HG02571 (cell line): ENCODE results near the gene CSNK1G1.
"Not testable (repeated sequence)": the region's sequence is repeated elsewhere in the genome, so short reads cannot be mapped to it uniquely, and the experiment has no call there.

Source experiments
- ATAC-seq: cut with Tn5 transposase; IDR thresholded peaks from one replicate; pipeline ENCODE4 v1.9.1; 2021; ENCODE audit warnings: mild to moderate bottlenecking, moderate library complexity; ENCODE audit not compliant: unreplicated experiment

CSNK1G1 gene

GRCh38 chr15:64246364-64247189 lies 109.4 kb downstream of the CSNK1G1 start:
- ATAC-seq: peak; percentile 81

- no peak for ATAC-seq
Observed at GRCh38 chr15:64245405-64245804, 110.6 kb downstream of the CSNK1G1 start.

- no peak for ATAC-seq
Observed at GRCh38 chr15:64237677-64238076, 118.3 kb downstream of the CSNK1G1 start.

- no peak for ATAC-seq
Observed at GRCh38 chr15:64236156-64236894, 119.6 kb downstream of the CSNK1G1 start.

- ATAC-seq: no peak
Observed at GRCh38 chr15:64235552-64235951, 120.4 kb downstream of the CSNK1G1 start.

- no peak for ATAC-seq
Observed at GRCh38 chr15:64233299-64233698, 122.7 kb downstream of the CSNK1G1 start.

- ATAC-seq: no peak
Observed at GRCh38 chr15:64232400-64232799, 123.6 kb downstream of the CSNK1G1 start.

GRCh38 chr15:64229129-64229724 lies 126.7 kb downstream of the CSNK1G1 start:
- ATAC-seq: no peak

- ATAC-seq: no peak
Observed at GRCh38 chr15:64225804-64226203, 130.2 kb downstream of the CSNK1G1 start.

- ATAC-seq: no peak
Observed at GRCh38 chr15:64224511-64224910, 131.5 kb downstream of the CSNK1G1 start.

GRCh38 chr15:64223882-64224281 lies 132.1 kb downstream of the CSNK1G1 start:
- ATAC-seq: no peak

- no peak for ATAC-seq
Observed at GRCh38 chr15:64222573-64223366, 133.2 kb downstream of the CSNK1G1 start.

- ATAC-seq: not testable (repeated sequence)
Observed at GRCh38 chr15:64221911-64222310, 134.1 kb downstream of the CSNK1G1 start.

- ATAC-seq: not testable (repeated sequence)
Observed at GRCh38 chr15:64217429-64217750, 138.6 kb downstream of the CSNK1G1 start.

GRCh38 chr15:64216730-64217428 lies 139.1 kb downstream of the CSNK1G1 start:
- no peak for ATAC-seq

- no peak for ATAC-seq
Observed at GRCh38 chr15:64216196-64216595, 139.8 kb downstream of the CSNK1G1 start.

GRCh38 chr15:64213646-64214045 lies 142.3 kb downstream of the CSNK1G1 start:
- ATAC-seq: no peak

GRCh38 chr15:64211696-64212095 lies 144.3 kb downstream of the CSNK1G1 start:
- ATAC-seq: no peak

GRCh38 chr15:64210371-64210770 lies 145.6 kb downstream of the CSNK1G1 start:
- ATAC-seq: no peak

- ATAC-seq: no peak
Observed at GRCh38 chr15:64209680-64210334, 146.2 kb downstream of the CSNK1G1 start.
